Measurements from ENCODE around the gene WNK2.

GRCh38 chr9:93205045-93205768, 21.3 kb downstream of the WNK2 start:
- TF ChIP-seq EP300 (IDR thresholded peaks at IDR 0.05) (no peak), CTCF (IDR thresholded peaks at IDR 0.05) (no peak)

All from esophagus muscularis mucosa (tissue), 3 donors.